ENCODE measurements around the gene OBSL1.

OBSL1 gene

DNA sequence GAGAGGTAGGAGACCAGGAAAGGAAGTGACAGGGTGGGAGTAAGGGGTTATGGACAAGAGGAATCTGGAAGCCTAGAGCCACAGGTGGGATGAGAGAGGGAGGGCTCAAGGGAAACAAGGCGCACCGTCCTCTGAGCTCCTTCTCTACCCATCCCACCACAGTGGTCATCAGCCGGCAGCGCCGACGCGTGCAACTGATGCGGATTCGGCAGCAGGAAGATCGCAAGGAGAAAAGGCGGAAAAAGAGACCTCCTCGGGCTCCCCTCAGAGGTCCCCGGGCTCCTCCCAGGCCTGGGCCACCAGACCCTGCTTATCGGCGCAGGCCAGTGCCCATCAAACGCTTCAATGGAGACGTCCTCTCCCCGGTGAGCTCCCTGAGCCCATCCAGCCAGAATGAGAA lies 22.3 kb downstream of the OBSL1 start:
- DNase-seq (ENCODE audit: low read depth): no peak

DNA sequence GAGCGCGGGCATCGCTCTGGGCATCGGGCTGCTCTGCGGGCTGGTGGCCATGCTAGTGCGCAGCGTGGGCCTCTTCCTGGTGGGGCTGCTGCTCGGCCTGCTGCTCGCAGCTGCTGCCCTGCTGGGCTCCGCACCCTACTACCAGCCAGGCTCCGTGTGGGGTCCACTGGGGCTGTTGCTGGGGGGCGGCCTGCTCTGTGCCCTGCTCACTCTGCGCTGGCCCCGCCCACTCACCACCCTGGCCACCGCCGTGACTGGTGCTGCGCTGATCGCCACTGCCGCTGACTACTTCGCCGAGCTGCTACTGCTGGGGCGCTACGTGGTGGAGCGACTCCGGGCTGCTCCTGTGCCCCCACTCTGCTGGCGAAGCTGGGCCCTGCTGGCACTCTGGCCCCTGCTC lies 23.7 kb downstream of the OBSL1 start:
- no peak for DNase-seq (ENCODE audit: low read depth)

DNA sequence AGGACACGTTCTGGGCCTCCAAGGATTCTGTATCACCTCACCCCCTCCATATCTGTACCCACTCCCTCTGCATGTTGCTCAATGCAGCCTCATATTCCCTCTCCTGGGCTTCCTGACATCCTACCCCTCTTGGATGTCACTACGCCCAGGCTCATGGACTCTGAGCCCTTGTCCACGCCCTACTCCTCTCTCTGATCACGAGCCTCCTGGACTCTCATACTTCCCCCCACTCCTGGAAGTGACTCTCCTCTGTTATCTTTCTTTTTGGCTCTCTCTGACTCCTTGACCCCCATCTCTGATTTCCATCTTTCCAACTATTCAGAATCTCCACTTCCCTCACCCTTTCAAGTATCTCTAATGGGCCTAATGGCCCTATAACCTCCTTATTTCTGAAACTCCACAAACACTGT lies 25.4 kb downstream of the OBSL1 start:
- no peak for DNase-seq (ENCODE audit: low read depth)

DNA sequence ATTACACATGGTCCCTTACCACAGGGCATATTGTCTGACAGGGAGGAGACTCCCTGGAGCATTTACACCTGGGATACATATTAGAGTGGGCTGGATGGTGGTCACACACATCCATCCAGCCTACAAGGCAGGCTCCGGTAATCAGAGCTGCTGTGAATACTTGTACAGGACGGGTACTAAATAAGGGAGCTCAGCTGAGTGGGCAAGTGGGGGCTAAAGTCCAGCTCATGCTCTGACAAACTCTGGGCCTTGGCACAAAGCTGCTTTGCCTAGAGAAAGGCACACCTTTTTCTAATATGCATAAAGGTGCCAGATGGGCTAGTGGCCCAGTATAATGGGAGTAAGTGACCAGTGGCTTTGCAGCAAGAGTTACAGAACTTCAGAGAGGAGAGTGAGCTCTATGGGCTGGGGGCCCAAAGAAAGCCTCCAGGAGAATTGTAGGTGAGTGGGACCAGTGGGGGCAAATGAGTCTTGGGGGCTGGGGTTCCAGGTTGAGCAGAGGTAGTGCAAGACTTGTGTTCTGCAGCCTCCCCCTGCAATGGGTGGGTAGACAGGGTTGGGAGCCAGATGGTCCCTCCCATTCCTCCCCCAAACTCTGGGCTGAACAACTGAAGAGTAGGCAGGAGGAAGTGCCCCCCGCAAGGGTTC lies 25.9 kb downstream of the OBSL1 start:
- DNase-seq (ENCODE audit: low read depth): no peak

DNA sequence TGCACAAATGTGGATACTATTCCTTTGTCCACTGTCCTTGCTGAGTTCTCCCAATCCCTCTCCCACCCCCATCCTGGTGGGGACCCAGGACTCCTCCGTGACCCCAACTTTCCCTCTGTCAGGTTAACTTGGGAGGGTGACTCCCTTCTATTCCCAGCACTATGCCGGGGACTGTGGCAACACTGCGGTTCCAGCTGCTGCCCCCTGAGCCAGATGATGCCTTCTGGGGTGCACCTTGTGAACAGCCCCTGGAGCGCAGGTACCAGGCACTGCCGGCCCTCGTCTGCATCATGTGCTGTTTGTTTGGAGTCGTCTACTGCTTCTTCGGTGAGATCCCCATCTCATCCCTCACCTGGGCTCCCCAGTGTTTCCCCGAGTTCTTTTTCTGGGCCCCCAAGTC lies 26.8 kb downstream of the OBSL1 start:
- DNase-seq (ENCODE audit: low read depth): no peak

DNA sequence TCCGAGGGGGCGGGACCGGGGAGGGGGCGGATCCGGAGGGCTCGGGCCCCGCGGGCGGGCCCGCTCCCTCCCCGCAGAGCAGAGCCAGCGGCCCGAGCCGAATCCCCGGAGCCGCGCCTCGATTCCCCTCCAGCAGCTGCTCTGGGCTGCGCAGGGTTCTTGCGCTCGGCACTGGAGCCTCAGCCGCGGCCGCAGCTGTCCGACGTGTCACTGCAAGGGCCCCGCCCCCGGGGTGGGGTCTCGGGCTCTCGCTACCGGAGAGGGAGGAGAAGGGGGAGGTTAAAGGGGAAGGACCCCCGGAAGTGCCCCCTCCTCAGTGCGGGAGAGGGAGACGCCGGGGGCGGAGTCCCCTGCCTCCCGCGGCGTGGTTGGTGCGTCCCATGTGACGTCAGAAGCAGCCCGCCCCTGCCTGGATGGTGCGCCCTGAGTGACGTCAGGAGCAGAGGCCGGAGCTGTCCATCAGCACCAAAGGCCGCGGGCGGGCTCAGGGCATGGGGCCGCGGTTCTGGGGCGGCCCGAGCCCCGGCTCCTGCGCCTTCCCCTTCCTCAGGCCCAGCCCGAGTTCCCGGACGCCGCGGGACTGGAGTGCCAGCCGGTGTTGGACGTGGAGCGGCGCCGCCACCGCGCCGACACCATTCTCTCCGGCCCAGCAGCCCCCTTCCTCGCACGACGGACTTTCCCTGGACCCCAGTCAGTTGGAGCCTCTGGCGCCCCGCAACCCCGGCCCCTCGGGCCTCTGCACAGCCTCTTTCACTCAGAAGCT lies 27.6 kb downstream of the OBSL1 start, which contains the start of the genes CHPF and TMEM198:
Gene CHPF, minus strand, starts transcription at position 214 of the 763 bp plus-strand sequence. CDS start 271 bp downstream, outside the sequence.
Gene TMEM198, plus strand, starts transcription at position 433 of the 763 bp plus-strand sequence. CDS start 700 bp downstream, outside the sequence.
- DNase-seq (ENCODE audit: low read depth): peak; percentile 87

DNA sequence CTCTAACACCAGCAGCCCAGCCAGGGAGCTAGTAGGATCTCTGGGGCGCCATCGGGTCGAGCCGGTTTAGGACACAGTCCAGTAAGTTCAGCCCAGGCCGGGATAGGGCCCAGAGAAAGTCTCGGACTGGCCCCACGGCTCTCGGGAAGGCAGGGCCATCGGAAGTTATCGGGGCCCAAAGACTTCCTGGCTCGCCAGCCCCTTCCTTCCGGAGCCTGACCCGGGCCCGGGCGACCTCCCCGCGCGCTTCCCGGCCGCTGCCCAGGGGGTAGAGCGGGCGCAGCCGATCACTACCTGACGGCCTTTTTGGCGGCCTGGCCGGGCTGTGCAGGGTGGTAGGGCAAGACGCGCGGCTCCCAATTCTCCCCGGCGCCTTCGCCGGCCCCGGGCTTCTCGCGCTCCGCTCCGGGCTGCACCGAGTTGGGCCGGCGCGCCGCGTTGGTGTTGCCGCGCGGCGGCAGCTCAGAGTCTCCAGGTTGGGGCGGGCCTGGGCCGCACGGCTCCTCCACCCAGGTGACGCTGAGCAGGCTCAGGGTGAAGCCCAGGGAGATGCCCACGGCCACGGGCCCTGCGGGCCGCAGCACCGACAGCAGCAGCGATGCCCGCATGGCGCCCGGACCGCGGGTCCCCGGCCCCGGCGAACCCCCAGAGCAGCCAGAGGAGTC lies 28.3 kb downstream of the OBSL1 start:
- DNase-seq (ENCODE audit: low read depth): no peak

DNA sequence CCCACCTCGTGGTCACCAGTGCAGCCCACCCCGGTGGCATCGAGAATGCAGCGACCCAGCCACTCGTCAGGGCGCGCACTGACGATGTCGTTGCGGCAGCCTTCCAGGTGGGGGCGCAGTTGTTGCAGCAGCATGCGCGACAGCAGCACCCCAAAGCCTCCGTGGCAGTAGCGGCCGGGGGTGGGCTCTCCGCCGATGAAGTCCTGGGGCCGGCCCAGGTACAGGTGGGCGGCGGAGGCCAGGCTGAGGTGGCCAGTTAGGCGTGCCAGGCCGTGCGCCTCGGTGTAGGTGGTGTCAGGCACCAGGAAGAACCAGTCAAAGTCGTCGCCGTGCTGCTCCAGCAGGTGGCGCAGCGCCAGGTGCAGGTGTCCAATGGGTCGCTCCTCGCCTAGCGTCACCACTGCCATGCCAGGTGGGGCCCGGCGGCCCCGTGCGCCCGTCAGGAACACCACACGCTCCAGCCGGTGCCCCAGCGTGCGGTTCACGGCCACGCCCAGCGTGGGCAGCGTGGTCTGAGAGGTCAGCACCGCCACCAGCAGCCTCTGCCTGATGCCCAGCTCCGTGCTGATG lies 29.6 kb downstream of the OBSL1 start:
- DNase-seq (ENCODE audit: low read depth): peak; percentile 67

DNA sequence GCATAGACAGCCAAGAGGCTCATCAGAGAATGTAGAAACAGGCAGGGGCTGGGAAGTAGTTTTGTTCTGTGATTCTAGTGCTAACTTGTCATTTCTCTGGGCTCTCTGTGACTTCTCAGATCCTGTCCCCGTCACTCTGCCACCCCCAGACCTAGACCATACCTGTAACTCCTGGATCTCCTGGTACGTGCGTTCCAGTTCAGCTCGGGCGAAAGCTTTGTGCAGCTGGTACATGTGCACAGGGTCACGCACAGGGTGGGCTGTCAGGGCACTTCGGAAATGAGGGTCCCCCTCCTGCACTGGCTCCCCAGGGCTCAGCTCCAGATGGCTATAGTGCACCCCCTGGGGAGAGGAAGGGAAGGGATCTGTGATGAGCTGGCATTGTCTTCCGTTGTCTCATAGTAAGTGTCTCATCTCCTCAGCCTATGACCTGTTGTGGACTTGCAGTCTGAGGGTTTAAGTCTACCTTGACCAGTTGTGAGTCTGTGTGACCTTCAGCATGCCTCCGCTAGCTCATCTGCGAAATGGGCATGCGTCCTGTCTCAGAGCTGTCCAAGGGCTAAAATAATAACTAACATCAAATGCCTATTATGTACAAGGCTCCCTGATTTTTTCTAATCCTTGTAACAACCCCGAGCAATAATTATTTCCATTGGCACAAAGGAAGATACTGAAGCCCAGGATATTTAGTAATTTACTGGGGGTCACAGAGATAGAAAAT lies 30.4 kb downstream of the OBSL1 start:
- DNase-seq (ENCODE audit: low read depth): no peak

DNA sequence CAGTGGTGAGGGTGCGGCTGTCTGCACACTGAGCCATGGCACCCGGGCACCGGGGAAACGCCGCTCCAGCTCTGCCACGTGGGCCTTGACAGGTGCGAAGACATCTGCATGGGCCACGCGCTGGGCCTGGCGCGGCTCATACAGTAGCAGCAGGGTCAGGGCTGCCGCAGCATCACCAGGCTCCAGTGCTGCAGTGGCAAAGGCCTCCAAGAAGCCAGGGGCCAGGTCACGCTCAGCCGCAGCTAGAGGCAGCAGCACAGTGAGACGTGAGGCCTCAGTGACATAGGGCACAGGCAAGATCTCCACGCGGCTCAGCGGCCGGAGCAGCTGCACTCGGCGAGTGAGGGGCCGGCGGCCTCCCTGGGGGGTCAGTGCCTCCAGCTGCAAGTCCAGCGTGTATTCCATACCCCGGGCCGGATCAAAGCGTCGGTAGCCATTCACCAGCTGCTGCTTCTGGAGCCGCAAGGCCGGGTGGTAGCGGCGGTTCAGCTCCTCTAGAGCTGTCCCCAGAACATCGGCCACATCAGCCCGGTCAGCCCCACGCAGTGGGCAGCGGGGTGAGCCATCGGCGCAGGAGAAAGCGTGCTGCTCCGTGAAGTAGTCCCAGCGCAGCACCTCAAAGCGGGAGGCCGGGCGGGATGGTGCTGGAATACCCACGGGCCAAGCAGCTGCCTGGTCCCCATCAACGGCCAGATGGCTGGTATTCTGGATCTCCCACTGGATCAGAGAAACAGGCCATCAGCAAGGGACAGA lies 31.2 kb downstream of the OBSL1 start:
- no peak for DNase-seq (ENCODE audit: low read depth)

DNA sequence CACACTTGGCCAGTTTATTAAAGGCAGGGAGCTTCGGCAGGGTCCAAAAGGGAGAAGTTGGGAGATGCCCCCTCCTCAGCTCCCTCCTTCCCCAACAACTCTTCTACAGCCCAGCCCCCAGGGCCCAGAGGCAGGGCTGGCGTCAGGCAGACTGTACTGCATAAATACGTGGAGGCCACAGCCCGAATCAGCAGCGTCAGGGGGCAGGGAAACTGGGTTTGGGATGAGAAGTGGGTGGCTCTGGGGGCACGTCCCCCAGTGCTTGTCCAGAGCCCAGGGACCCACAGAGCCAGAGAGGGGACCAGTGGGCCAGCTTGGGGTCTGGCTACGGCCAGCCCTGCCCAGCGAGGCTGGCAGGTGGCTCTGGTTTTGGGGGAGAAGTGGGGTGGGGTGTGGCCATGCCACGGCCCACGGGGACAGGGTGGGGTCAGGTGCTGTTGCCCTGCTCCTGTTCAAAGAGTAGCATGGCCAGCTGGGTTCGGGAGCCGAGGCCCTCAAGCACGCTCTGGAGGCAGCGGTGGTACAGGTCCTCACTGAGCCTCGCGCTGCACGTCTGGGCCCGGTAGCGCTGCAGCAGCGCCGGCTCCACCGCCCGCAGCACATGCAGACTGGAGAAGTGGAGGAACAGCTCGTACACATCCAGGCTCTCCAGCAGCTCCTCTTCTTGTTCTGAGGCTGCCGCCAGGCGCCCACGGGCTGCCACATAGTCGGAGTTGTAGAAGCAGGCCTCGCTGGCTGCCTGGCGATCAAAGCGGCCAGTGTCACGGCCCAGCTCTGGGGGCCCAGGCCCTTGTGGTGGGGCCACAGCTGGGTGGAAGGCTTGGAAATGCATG lies 32.2 kb downstream of the OBSL1 start:
- DNase-seq (ENCODE audit: low read depth): no peak

DNA sequence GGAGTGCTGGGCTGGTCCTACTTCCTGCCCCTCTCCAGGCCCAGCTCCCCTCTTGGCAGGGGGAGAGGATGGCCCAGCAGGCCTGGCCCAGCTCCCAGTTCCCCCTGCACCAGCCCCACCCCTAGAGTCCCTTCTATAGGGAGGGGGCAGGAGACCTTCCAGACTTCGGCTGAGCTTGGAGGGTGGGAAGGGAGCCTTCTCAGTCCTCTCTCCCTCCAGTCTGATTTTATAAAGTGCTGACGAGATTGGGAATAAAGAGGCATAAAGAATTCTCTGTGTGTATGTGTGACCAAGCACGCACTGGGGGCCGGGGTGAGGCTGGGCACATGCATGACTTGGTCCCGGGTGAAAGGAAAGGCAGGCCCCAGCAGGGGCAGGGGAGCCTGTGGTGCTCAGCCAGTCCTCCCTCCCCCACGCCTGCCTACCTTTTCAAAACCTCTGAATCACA lies 32.8 kb downstream of the OBSL1 start:
- no peak for DNase-seq (ENCODE audit: low read depth)

DNA sequence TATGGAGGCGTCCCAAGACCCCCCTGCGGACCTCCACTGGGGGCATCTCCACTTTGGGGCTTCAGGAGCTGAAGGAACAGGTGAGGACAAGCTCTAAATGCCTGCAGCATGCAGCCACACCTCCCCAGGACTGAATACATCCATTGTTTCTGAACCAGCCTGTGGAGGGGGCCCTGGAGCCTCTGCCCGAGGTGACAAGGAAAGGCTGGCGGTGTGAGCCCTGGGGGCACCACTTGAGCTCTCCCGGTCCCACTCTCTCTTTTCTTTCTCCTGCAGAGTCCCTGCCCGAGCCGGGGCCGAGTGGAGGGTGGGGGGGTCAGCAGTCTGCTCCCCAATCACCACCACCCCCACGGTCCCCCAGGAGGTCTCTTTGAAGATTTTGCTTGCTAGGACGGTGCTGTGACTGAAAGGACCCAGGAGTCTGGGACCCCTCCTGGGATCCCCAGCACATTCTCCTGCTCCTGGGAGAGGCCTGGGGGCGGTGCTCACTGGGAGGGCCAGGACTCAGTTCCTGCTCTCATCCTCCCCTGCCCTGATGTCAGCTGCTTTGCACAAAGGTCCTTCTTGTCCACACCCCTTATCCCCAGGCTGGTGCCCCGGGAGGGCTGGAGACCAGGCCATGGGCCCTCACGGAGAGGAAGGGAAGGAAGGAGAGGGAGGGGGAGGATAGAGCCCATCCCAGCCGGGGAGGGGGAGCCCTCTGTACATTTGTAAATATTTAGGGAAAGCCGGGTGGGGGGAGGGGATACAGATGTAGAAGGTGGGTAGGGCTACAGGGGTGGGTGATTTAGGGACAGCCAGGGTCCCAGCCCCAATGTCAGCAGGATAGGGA lies 33.5 kb downstream of the OBSL1 start:
- DNase-seq (ENCODE audit: low read depth): no peak

DNA sequence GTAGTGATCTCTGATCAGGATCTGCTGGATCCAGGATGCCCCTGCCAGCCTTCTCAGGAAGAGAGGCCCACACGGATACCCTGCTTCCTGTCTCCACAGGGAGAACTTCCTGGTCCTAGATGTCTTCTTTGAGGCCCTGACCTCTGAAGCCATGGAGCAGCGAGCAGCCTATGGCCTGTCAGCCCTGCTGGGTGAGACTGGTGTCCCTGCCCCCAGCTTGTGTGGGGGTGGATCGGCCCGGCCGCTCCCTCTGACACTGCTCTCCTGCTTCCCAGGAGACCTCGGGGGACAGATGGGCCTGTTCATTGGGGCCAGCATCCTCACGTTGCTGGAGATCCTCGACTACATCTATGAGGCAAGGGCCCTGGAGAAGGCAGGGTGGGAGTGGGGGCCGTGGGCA lies 34.4 kb downstream of the OBSL1 start:
- no peak for DNase-seq (ENCODE audit: low read depth)

DNA sequence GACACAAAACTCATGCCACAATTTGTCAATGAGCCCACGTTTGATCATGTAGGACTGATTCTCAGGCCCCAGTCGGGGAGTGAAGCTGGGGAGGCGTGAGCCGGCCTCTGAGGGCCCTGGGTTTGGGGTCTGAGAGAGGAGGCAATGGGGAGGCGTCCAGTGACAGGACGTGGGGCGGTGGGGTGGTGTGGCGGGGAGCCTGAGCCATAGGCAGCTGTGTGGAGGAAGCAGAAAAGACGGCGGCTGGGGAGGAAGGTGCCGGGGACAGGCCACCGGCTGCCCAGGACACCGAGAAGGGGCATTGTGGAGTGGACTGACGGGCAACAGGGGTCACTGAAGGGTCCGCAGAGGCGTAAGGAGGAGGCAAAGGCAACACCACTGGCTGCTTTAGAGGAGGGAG lies 34.9 kb downstream of the OBSL1 start:
- DNase-seq (ENCODE audit: low read depth): no peak

DNA sequence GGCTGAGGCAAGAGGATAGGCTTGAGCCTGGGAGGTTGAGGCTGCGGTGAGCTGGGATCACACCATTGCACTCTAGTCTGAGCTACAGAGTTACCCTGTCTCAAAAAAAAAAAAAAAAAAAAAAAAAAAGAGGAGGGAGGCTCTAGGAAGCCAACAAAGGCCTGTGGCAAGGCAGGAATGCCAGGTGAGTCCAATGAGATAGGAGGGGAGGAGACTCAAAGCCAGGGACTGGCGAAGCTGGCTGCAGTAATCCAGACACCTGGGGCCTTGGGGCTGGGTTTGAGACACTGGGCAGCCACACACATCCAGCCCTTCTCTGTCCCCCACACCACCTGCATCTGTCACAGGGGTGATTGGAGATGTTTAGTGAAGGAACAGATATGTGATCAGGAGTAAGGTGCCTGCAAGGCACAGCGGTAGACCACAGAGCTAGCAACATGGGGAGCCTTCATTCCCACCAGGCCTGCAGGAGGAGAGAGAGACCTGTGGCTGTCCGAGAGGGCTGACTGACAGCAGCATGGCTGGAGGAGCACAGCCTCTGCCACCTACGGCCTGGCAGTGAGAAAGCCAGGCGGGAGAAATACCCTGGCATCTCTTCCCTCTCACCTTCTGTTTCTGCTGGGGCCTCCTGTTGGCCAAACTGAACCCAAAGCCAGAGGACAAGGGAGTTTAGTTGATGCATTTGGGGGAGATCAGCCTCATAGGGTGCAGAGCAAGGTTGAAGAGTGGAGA lies 37.2 kb downstream of the OBSL1 start:
- no peak for DNase-seq (ENCODE audit: low read depth)

DNA sequence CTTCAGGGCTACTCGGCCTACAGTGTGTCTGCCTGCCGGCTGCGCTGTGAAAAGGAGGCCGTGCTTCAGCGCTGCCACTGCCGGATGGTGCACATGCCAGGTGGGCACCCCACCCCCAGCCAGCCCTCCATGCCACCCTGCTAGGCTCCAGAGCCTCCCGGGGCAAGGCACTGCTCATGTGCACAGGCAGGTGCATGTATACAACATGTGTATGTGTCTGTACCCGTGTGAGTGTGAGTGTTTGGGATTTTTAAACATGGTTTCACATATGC lies 39.0 kb downstream of the OBSL1 start:
- DNase-seq (ENCODE audit: low read depth): no peak

DNA sequence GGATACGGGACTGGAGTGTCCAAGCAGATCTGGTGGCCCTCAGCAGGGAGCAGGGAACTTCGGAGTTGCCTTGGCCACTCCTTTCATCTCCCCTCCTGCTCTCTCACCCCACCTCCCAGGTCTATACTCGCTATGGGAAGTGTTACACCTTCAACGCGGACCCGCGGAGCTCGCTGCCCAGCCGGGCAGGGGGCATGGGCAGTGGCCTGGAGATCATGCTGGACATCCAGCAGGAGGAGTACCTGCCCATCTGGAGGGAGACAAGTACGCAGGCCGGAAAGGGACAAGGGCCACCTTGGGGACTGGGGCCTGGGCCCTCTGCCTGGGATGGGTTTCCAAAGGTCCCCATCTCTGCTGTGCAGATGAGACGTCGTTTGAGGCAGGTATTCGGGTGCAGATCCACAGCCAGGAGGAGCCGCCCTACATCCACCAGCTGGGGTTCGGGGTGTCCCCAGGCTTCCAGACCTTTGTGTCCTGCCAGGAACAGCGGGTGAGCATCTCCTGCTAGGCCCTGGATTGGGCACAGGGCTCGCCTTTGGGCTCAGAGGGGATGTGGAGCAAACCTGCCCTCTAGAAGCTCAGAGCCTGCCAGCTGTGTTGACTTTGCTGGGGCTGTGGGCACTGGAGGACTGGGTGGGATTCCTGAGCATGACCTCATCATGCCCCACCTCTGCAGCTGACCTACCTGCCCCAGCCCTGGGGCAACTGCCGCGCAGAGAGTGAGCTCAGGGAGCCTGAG lies 39.5 kb downstream of the OBSL1 start:
- DNase-seq (ENCODE audit: low read depth): no peak
